ENCODE data around the gene SH3D19.

The SH3D19 gene

DNA sequence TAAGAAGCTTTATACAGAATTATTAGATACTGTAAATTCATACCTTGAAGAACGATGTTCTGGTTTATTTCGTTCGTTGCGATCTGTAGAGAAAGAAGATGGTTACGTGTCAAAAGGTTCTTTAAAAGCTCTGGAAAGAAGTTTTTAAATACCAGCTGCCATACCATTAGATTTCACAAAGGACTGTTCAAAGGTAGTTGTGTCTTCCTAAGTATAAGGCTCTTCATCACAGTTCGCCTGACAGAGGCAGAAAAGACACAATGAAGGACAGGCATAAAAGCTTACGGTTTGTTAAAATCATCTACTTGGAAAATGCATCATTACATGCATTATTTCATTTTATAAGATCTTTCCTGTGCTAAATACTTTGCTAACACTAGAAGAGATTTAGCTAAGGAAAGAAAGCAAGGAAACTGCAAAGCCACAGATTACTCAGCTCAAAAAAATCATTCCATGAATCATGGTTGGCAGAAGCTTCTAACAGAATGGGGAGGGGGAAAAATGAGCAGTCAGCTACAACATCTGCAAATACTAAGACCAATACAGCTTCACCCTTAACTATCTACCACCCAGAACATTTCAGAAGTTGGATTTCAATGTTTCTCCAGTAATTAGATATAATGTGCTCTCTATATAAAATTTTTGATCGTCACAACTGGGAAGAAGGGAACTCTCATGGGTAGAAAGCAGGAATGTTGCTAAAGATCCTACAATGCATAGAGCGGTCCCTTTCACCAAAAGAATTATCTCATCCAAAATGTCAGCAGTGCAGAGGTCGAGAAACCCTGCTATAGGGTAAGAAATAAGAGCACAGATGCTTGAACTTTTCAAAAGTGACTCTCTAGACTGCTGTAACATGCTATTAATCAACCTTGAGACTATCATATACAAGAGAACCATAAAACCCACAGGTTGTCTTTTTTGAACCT is 99.1 kb downstream of the SH3D19 start:
- DNase-seq = no peak

DNA sequence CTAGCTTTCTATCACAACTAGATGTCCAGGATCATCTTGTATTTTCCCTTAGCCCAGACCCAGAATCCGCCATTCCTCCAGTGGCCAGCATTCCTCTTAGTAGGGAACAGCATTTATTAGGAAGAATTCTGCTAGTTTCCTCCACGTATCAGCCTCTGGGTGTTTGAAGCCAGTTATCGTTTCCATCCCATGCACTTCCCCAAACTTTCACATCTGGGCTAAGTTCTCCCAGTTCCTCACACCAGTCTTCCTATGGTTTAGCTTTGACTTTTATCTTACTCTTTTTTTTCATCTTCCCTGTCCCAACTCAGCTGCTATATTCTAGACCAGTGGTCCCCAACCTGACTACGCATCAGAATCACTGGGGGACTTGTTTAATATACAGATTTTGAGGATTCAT is 101.9 kb downstream of the SH3D19 start:
- DNase-seq = no peak

DNA sequence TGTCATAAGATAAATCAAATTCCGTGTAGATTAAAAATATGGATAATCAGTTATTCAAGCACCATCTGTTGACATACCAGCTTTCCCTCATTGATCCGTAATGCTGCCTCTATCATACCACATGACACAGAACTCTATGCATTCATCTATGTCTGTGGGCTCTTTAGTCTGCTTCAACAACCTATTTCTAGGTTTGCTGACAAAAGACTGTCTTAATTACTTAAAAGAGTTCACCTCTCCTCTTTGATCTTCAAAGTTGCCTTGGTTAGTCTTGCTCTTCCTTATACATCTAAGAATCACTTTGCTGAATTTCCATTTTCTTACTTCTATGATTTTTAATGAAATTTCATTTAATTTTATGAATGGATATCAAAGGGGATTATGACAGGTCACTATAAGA is 105.5 kb downstream of the SH3D19 start:
- no peak for DNase-seq

DNA sequence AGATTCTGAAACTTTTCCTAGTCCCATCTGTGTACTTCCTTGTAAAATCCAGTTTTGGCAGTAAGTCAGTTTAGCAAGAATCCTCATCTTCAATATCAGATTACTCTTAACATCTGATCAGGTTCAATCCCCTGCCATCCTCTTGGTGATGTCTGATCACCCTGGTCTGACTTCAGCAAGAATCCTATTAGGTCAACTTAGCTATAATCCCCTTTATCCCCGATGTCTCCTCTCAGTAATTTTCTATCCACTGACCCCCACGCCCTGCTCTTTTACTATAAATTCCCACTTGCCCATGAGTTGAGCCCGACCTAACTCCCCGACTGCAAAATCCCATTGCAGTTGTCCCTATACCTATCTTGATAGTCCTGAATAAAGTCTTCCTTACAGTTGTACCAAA is 106.3 kb downstream of the SH3D19 start:
- DNase-seq = no peak

DNA sequence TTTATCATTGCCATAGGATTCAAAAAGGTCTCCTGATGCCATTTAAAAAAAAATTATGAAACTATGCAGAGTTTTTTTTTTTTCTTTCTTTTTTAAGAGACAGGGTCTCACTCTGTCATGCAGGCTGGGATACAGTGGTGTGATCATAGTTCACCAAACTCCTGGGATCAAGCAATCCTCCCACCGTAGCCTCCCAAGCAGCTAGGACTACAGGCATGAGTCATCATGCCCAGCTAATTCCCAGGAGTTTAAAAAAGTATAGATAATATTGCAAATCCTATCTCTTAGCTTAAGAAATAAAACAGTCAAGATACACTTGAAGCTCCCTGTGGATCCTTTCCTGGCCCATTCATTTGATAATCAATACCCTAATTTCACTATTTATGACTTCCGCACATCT is 107.1 kb downstream of the SH3D19 start:
- DNase-seq = no peak

DNA sequence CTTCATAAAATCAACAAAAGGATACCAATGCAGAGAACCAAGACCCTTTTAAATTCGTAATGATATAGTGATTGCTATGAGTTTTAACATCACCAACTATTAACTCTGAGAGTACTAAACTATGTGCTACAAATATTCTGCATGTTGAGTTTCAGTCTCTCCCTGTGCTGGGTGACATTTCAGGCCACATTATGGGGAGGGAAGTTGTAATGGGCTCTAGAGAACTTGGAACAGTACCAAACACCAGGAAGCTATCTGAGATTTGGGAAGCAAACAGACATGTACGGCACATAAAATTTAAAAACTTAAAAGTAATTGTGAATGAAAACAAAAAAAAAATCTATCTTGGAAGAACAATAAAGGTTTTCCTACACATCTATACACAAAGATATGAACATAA is 108.1 kb downstream of the SH3D19 start:
- no peak for DNase-seq

DNA sequence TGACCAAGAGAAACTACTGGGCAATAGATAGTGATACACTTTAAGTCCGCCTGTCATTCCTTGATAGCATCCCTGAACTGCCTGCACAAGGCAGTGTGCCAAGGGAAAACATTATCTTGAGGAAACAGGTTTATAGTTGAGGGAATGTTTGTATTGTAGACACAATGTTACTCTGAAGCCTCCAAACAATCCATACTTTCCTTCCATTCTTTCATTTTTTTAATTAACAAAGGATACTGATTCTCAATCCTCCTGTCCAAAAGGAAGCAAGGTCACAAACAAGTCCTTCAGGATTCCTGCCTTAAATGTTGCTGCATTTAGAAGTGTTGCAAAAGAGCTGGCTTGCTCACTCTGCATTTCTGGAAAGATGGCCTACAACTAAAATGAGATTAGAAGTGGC is 110.1 kb downstream of the SH3D19 start:
- DNase-seq = no peak

DNA sequence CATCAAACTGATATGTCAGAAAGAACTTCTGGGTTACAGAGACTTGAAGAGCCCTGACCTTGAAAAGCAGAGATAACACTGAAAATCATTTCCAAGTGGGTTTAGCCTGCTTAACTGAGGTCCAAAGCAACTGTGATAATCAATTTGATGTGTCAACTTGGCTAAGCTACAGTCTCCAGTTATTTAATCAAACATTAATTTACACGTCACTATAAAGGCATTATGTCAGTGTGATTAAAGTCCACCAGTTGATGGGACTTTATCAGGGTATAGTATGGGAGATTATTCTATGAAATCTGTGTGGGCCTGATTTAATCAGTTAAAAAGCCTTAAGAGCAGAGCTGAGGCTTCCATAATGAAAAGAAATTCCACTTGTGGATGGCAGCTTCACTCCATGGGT is 117.5 kb downstream of the SH3D19 start:
- DNase-seq = no peak

DNA sequence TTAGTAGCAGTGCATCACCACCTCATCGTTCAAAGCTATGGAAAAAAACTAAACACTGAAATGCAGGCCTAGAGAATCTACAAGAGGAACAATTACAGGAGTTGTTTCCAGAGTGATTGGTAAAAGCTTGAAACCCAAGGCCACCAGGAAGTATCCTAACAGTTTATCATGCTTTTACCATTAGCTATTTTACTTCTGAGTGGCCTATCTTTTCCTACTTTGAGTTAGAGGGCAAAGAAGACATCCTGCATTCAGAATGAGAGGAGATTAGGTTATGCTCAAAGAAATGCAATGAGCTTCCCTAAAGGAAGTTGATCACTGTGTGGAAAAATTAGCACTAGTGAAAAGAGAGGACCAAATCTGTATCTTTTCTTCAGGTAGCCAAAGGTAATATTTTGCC is 118.2 kb downstream of the SH3D19 start:
- no peak for DNase-seq

DNA sequence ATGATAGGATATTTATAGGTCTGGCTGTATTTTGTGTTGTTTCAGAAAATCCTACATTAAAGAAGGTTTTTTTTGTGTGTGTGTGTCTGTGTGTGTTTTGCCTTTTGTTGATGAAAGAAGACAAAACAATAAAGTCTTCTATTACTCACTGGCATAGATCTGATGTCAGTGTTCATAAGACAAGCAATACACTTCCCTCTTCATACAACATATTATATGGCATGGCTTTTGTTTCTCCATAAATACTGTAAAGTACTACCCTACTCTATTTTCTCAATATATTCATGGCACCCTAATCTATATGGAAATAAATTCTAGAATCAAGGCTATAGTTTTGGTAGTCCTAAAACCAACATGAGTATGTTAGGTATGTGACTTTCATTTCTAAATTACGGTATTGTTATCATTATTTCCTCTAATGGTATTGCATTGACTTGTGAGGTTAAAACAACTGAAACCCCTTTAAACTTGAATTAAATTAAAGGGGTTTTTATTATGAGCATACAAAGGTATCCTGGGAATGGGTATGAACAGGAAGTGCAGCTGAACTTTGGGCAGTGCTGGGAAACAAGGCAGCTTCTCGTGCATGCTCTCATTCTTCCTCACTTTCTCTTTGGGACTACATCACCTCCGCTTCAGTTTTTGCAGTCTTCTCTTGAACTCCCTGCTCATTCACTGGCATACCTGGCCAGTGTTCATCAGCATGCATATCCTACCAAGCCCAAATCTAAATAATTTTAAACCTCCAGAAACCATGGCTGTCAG is 119.0 kb downstream of the SH3D19 start:
- DNase-seq = no peak

DNA sequence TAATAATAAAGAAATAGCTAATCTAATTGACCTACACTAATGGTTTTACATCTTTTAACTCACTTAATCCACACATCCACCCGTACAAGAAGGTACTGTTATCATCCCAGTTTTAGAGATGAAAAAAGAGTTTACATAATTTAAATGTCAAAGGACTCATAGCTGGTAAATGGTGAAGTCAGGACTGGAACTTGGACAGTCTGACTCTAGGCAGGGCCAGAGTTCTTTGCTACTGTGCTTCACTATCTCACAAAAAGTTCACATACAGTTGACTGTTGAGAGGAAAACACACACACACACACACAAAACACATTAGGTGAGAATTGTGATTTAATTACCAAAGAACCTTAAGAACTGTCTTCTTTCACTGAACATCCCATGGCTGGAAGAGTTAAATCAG is 119.7 kb downstream of the SH3D19 start:
- DNase-seq = no peak

DNA sequence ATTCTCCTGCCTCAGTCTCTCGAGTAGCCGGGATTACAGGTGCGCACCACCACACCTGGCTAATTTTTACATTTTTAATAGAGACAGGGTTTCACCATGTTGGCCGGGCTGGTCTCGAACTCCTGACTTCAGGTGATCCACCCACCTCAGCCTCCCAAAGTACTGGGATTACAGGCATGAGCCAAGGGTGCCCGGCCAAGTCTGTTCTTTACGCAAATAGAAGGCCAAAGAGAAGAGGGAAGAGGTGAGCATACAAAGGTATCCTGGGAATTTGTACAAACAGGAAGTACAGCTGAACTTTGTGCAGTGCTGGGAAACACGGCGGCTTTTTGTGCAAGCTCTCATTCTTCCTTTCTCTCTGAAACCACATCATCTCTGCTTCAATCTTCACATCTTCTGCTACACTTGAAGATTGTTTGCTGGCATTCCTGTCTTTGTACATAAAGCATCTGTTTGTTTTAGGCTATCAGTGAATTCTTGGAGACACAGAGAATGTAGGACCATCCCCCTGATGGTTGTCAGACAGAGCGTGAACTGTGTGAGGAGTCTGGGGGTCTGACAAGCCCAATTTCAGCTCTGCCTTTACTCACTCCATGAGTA is 120.4 kb downstream of the SH3D19 start:
- no peak for DNase-seq

DNA sequence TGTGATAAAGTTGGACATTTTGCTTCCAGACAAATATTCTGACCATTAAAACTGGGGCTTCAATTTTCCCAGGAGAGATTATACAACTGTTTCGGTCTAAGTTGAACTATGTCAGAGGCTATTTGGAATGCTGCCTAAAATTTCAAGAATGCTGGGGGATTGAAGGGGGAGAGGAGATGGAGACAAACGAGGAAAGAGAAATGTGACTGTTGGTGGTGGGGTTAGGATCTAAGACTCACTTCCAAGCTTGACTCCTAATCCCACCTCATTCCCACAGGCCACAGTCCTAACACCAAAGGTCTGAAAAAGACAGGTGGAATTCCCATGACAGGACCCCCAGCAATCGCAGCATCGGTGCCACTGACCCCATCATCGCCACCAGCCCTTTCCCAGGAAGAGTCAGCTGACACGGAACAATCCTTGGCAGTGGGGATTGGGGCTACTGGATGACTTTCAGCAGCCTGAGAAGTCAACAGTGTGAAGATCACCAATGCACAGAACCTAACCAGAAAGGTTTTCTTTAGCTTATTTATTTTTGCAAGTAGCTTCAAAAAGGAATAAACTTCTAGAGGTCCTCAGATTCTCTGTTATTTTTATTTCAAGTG is 122.5 kb downstream of the SH3D19 start:
- DNase-seq = no peak

DNA sequence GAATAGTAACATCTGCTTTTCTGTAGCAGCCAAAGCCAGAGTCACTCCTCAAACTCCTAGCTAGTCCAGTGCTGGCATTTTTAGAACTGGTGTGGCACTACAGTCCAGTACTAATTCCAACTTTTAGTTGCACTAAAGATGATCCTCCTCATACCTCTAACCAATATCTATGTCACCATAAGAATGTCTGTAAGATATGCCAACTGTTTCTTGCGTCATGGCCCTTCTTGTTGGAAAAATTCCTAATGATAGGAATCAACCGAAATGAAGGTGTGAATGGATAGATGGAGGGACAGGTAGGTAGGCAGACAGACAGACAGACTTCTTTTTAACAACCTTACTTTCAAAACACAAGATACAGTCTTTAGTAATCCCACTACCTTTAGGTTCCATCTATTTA is 123.0 kb downstream of the SH3D19 start:
- DNase-seq = no peak

DNA sequence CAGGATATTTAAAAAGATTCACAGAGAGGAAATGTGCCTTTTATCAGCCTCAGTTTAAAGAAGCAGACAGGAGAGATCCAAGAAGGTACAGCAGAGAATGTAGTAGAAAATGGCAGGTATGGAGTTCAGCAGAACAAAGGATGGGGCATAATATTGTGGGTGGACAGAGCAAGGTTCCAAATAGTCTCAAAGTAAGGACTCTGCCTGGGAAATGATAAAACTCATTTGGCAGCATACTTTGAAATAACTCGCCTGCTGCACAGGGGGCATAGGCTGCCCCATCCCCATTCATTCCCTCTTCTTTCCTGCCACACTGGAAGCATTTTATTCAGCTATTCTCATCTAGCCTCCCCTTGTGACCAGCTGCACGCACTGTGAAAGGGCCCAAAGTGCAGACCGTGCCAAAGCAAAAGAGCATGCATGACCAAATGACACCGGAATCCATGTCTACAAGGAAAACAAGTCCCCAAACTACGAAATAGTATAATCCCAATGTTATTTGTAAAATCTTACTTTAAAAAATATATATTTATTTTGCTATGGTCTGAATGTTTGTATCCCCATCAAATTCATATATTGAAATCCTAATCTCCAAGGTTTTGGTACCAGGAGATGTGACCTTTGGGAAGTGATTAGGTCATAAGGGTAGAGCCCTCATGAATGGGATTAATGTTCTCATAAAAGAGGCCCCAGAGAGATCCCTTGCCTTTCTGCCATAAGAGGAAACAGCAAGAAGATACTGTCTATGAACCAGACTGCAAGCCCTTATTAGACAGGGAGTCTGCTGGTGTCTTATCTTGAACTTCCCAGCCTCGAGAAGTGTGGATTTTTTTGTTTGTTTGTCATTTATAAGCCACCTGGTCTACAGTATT is 125.8 kb downstream of the SH3D19 start:
- no peak for DNase-seq

DNA sequence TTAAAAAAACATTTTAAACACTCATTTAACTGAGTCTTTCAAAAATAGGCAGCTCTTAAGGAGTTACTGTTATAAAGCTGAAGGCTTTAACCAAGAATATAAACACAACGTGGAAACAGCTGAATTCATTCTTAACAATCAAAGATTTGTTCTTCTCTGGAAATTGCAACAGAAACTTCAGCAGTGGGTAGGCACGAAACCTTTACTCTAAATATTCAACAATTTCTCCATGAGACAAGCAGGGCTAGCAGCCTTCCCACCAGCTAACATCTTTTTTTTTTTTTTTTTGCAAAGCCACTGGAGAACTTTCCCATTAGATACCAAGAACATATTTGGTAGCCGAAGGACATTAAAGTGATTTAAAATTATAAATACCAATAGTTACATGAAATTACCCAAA is 126.7 kb downstream of the SH3D19 start:
- DNase-seq = no peak

DNA sequence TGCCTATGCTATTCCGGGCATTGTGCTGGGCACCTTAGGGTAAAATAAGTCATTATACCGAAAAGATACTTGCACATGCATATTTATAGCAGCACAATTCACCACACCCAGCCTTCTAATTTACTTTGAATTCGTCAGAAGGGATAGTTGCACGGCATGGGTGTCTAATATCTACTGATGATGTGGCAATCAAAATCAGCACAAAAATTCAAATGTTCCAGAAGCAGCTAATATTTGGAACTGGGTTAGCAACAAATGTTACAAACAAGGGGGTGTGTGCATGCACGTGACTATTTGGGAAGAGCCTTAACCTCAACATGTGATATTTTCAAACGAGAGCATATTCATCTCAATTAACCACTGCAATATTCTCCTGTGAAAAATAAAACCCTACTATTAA is 128.2 kb downstream of the SH3D19 start:
- no peak for DNase-seq

DNA sequence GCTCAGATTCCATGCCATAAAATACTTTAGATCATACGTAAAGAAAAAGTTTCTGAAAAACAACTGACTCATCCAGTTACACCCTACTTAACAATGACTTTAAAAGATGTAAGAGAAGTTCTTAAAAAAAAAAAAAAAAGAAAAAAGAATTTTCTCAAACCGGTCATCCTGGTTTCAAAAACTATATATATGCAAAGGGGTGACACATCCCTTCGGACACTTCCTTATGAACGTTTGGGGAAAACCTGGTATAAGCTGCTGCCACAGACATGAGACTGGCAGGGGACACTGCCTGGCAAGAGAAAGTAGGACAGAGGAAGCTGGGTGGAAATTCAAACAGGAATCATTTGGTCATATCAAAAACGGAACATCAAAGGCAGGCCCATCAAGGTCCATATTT is 129.6 kb downstream of the SH3D19 start:
- DNase-seq = no peak

DNA sequence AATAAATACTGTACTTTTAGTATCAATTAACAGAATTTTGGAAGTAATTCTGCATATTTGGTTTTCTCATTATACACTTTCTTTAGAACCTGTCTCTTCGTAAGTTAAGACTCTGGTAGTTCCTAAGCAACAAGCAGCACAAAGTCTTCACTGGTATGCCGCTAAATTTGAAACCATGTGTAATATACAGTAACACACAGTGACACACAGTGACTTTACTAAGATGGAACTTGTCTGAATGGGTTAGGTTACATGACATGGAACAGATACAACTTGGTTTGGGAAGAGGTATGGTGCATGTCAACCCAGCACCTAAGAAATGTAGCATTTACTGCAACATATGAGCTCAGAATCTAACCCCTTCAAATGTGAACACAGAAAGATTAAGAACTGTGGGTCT is 132.0 kb downstream of the SH3D19 start:
- no peak for DNase-seq

DNA sequence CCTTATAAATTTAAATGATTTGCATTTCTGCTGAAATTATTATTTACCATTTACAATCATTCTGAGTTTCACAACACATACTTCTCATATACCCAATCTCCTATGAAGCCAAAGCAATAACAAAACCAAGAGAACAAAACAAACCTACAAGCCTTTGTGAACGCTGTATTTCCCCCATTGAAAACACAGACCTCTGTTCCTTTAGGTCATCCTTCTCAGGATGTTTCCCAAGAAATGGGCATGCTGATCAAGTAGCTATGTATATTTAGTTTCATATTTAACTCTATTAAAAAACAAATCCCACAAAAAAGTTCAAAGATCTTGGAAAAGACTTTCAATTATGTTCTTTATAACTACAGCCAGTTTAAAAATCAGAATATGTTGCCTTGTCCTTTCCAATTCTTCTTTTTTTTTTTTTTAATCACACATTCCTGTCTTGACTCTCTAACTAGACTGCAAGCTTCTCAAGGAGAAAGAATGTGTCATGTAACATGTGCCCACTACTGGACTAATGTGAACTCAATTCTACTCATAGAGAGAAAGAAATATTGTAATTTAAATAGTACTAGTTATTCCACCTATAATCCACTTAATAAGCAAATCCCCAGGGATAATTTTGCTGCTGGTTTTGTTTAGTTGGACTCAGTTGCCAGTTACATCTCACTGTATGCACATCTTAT is 132.7 kb downstream of the SH3D19 start:
- DNase-seq = no peak

DNA sequence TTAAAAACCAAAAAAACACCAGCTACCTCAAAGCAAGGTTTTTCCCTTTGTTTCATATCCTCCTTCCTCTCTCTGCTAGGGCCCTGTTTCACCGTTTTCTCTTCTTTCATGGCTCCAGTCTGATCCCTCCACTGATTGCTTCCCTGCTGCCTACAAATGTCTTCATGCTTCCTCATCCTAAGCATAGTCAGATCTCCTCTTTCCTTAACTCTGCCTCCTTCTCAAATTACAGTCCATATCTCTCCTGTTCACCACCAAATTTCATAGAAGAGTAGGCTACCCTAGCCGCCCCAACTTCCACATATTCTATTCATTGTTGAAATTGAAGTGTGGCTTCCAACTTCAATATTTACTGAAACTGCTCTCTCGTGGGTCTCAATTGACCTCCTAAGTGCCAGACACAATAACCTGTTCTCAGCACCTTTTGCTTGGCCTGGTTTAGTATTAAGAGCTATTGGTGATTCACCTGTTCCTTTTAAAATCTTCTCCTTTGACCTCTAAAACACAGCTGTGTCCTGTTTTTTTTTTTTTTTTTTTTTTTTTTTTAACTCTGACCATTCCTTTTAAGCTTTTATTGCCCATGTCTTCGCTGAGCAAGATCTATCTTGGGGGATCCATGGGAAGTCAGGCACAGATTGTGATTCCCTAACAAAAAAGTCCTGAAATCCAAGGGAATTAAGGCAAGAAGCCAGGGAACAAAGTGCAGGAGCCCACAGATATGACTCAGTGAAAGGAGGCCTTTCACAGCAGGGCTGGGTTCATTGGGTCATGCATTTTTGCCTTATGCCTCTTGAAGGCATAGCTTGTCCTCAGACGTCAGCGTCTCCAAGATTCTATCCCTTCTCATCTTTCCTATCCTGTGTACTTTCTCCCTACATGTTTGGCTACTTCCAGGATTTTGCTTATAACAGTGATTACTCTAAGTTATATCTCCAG is 140.6 kb downstream of the SH3D19 start:
- no peak for DNase-seq
